ENCODE results near the gene KSR1. TPM values are rescaled to one million over a fixed set of nuclear protein-coding genes. Genes with fewer than 3 reads are reported as not detected.

KSR1 gene
- total and polyA plus RNA-seq, 2 of the 8 experiments (the other 6 are each of a cell fraction or from before 2014, with no cell fraction given) = 14.1 to 34.7 TPM

DNA sequence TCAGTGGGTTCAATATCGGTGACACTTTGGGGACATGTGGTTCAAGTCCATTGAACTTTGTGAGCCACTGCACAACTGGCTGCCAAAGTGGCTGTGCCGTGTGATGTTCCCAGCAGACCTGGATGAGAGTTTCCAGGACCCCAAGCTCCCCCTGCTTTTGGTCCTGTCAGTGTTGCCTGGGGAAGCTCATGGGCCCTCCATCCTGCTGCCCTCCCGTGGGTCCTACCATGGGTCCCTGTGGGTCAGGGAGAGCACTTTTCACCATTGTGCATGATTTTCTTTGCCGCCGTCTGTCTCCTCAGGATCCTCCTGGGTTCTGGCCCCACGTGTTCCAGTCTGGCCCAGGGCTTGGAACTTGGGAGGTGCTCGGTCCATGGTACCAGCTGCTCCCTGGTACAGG lies 212.9 kb downstream of the KSR1 start:
- TF ChIP-seq TAF7 (optimal IDR thresholded peaks at IDR 0.05; ENCODE audit: borderline replicate concordance, low read depth, low read length) (no peak), CBX5 (IDR thresholded peaks at IDR 0.05; ENCODE audit: low read depth, low read length) (no peak), SIX5 (IDR thresholded peaks at IDR 0.05; ENCODE audit: low read depth, low read length) (no peak), ASH2L (IDR thresholded peaks at IDR 0.05; ENCODE audit: low read length) (no peak), SIN3A (conservative IDR thresholded peaks at IDR 0.05 in 1 of 2, IDR thresholded peaks at IDR 0.05 in 1 of 2; ENCODE audit: low read depth in 1 of 2, low read length in 2 of 2) (no peak), CEBPB (IDR thresholded peaks at IDR 0.05; ENCODE audit: low read depth, low read length) (no peak), PHF8 (conservative IDR thresholded peaks at IDR 0.05; ENCODE audit: low read depth, low read length) (no peak), JUN (IDR thresholded peaks at IDR 0.05; ENCODE audit: low read depth, low read length) (no peak), KDM1A (IDR thresholded peaks at IDR 0.05; ENCODE audit: borderline replicate concordance, low read length) (no peak), CREB1 (IDR thresholded peaks at IDR 0.05) (no peak)
- H3K27me3 ChIP-seq (replicated peaks in 1 of 4; ENCODE audit: control insufficient read depth in 3 of 4, extremely low read depth in 1 of 4, insufficient read depth in 3 of 4, low read length in 3 of 4) = no peaks in the 10 kb centered on the region
- H4K8ac ChIP-seq (ENCODE audit: extremely low read depth, insufficient read depth, low read length) = no peak overlapping the region
- H3K56ac ChIP-seq (replicated peaks; ENCODE audit: insufficient read length, low read depth, low read length) = no peak overlapping the region
- no peak overlapping the region for H2AK5ac ChIP-seq (ENCODE audit: low read depth, low read length)
- no peaks in the 10 kb centered on the region for H3K9me3 ChIP-seq (ENCODE audit: insufficient read depth in 2 of 2, low read depth in 1 of 2, low read length in 1 of 2)
- H3K79me1 ChIP-seq (ENCODE audit: low read depth, low read length) = no peaks in the 10 kb centered on the region
- H3K79me2 ChIP-seq (ENCODE audit: control insufficient read depth in 1 of 2, insufficient read depth in 2 of 2, low read length in 2 of 2) = no peaks in the 10 kb centered on the region
- DNase-seq (ENCODE audit: low read depth in 1 of 2, low spot score in 2 of 2) = no peak
- H3K23ac ChIP-seq (ENCODE audit: insufficient read length) = no peak overlapping the region
- no peak overlapping the region for H3K27ac ChIP-seq (ENCODE audit: low read depth, low read length)
- H3K4me3 ChIP-seq (ENCODE audit: extremely low read depth in 1 of 4, insufficient read depth in 2 of 4, low read depth in 3 of 4, low read length in 4 of 4) = no peak overlapping the region
- H2BK5ac ChIP-seq (ENCODE audit: low read depth, low read length) = no peak overlapping the region
- no peaks in the 10 kb centered on the region for H3K4me1 ChIP-seq (replicated peaks in 1 of 4; ENCODE audit: control insufficient read depth in 3 of 4, insufficient read depth in 4 of 4, low read length in 3 of 4)
- ChIA-PET POLR2A (ENCODE audit: partially characterized antibody) (no interaction called here), CTCF (ENCODE audit: partially characterized antibody) (interaction anchor here (0.6 to 2.9 kb wide), 3 partner anchors 15 to 91 kb away, joined by 3 to 11 read pairs (median 3); no protein-coding TSS in a partner anchor)
- 91% methylated on average over 7 of the region's 7 CpGs; no CpG with 5 or more reads in 1 of the 2 experiments for WGBS, 2 experiments (ENCODE audit: extremely low coverage in 1 of 2, insufficient coverage in 1 of 2, insufficient read length in 1 of 2, insufficient replicate concordance in 2 of 2, low coverage in 1 of 2, low lambda C conversion rate in 2 of 2, missing lambda C conversion rate in 1 of 2)
- no peaks in the 10 kb centered on the region for H3K36me3 ChIP-seq (ENCODE audit: control insufficient read depth in 2 of 4, insufficient read depth in 4 of 4, low read length in 3 of 4)
- no peak overlapping the region for H2BK12ac ChIP-seq (ENCODE audit: low read depth, low read length)
- H3K9ac ChIP-seq (replicated peaks in 1 of 4; ENCODE audit: extremely low read depth in 1 of 4, low read depth in 3 of 4, low read length in 3 of 4) = no peak overlapping the region
- no peak overlapping the region for H3K4ac ChIP-seq (replicated peaks; ENCODE audit: insufficient read length, low read depth, low read length)
- H2BK120ac ChIP-seq (replicated peaks; ENCODE audit: low read depth, low read length) = no peak overlapping the region
- no peak overlapping the region for H4K91ac ChIP-seq (replicated peaks; ENCODE audit: insufficient read length, low read length)
- peaks cover 0 to 2% of the 10 kb centered on the region in 2 experiments for H4K20me1 ChIP-seq (replicated peaks in 1 of 2; ENCODE audit: control insufficient read depth in 1 of 2, insufficient read depth in 2 of 2, low read length in 2 of 2)
- no peak overlapping the region for H3K18ac ChIP-seq (ENCODE audit: extremely low read depth, low read length)
- H3K4me2 ChIP-seq (ENCODE audit: insufficient read depth in 1 of 2, low read depth in 2 of 2, low read length in 2 of 2) = no peak overlapping the region
- H3K14ac ChIP-seq (ENCODE audit: insufficient read length) = no peak overlapping the region
- H2BK15ac ChIP-seq (ENCODE audit: low read length) = no peak overlapping the region
- no peaks in the 10 kb centered on the region for H3K23me2 ChIP-seq (ENCODE audit: low read depth, low read length)
- H2AFZ ChIP-seq (ENCODE audit: low read length) = no peak overlapping the region
- H2BK20ac ChIP-seq (ENCODE audit: low read length) = no peak overlapping the region
- H4K5ac ChIP-seq (ENCODE audit: insufficient read length, low read depth, low read length) = no peak overlapping the region
- FAIRE-seq = no peak

Measured in H1 (cell line).